NT2/D1 (cell line): Measurements from ENCODE around the gene COMMD10.

Source experiments
- YY1 ChIP-seq: IDR thresholded peaks from 2 replicates; pipeline ENCODE4 v1.6.1; 2011; ENCODE audit not compliant: insufficient read length, insufficient read depth
- ZNF274 ChIP-seq: IDR thresholded peaks from 2 replicates; pipeline ENCODE4 v1.6.1; 2011; ENCODE audit warnings: mild to moderate bottlenecking, low read depth, low read length

DNA sequence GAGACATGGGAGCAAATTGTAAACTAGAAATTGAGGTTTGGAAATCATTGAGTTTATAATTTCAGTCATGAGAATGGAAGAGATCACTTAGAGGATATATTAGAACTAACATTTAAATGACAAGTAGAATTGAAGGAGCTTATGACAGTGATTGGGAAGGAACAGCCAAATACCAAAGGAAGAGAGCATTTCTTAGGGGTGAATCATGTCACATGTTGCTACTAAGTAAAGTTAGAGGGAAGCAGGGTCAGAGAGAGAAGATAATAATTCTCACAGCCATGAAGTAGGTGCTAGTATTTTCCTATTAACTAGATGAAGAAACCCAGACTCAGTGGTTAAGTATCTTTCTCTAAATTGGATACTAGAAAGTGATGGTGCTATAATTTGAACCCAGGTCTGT lies 59.3 kb downstream of the COMMD10 start:
- TF ChIP-seq YY1, result no peak
- no peak for TF ChIP-seq ZNF274
